Measurements from ENCODE around the gene CGREF1.

Gene CGREF1

DNA sequence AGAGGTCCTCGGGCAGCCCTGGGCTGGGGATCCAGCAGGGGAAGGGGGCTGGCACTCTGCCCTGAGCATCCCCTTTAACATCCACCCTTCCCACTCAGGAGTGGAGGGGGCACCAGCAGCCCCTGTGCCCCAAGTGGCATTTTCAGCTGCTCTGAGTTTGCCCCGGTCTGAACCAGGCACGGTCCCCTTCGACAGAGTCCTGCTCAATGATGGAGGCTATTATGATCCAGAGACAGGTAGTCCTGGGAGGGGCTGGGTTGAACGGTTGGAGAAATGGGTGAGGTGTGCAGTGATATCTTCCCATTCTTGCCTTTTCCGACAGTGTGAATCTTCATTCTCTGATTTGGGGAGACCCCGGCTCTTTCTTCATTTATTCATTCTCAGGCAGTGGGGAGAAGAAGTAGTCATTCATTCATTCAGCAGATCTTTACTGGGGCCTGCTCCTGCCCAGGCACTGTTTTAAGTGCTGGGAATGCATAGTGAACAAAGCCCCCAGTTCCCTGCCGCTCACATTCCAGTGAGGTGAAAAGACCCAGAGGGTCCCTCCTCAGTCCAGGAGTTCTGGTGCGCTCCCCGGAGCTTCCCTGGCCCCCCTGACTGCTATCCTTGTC is 33.8 kb downstream of the CGREF1 start:
- FAIRE-seq = no peak
- DNase-seq (ENCODE audit: insufficient read length, low spot score) = no peak
- TF ChIP-seq SPI1 (IDR thresholded peaks at IDR 0.05; ENCODE audit: low read depth, low read length) (no peak), POU2F2 (IDR thresholded peaks at IDR 0.05; ENCODE audit: low read depth, low read length) (no peak), TAF1 (IDR thresholded peaks at IDR 0.05; ENCODE audit: low read depth, low read length) (no peak), POLR2A (IDR thresholded peaks at IDR 0.05; ENCODE audit: low read depth, low read length) (no peak), PAX5 (IDR thresholded peaks at IDR 0.05; ENCODE audit: insufficient read depth, low read length, severe bottlenecking) (no peak), POLR2AphosphoS5 (IDR thresholded peaks at IDR 0.05; ENCODE audit: low read depth, low read length) (no peak)

DNA sequence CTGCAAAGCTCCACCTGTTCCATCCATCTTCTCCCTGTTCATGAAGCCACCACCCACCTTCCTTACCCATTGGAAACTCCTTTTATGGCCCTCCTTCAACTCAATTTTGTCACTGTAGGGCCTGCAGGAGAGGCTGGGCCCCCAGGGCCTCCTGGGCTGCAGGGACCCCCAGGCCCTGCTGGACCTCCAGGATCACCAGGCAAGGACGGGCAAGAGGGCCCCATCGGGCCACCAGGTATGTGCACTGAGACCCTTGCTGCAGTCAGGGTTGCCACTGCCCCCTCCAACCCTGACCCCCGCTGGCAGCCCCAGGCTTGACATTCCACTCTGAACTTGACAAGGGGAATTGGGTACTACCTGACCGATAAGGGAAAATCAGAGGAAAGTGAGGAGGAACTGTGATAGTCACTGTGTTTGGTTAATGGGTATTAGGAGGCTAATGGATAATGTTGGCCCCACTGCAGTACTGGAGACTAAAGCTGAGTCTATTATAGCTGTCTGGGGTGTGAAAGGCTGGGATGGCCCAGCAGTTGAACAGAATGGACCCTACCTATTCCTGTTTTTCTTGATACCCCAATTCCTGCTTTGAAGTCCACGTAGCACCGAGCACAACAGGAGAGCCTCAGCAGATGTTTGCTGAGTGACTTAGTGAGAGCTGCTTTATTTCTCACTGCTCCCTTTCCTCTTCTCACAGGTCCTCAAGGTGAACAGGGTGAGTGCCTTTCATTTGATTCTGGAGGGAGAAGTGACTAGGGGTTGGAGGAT is 34.4 kb downstream of the CGREF1 start:
- TF ChIP-seq PAX5 (IDR thresholded peaks at IDR 0.05; ENCODE audit: insufficient read depth, low read length, severe bottlenecking) = no peak
- TF ChIP-seq POLR2AphosphoS5 (IDR thresholded peaks at IDR 0.05; ENCODE audit: low read depth, low read length) = no peak
- TF ChIP-seq POU2F2 (IDR thresholded peaks at IDR 0.05; ENCODE audit: low read depth, low read length) = no peak
- TF ChIP-seq TAF1 (IDR thresholded peaks at IDR 0.05; ENCODE audit: low read depth, low read length) = no peak
- no peak for TF ChIP-seq POLR2A (IDR thresholded peaks at IDR 0.05; ENCODE audit: low read depth, low read length)
- TF ChIP-seq SPI1 (IDR thresholded peaks at IDR 0.05; ENCODE audit: low read depth, low read length) = no peak
- DNase-seq (ENCODE audit: insufficient read length, low spot score) (no peak), FAIRE-seq (no peak)

DNA sequence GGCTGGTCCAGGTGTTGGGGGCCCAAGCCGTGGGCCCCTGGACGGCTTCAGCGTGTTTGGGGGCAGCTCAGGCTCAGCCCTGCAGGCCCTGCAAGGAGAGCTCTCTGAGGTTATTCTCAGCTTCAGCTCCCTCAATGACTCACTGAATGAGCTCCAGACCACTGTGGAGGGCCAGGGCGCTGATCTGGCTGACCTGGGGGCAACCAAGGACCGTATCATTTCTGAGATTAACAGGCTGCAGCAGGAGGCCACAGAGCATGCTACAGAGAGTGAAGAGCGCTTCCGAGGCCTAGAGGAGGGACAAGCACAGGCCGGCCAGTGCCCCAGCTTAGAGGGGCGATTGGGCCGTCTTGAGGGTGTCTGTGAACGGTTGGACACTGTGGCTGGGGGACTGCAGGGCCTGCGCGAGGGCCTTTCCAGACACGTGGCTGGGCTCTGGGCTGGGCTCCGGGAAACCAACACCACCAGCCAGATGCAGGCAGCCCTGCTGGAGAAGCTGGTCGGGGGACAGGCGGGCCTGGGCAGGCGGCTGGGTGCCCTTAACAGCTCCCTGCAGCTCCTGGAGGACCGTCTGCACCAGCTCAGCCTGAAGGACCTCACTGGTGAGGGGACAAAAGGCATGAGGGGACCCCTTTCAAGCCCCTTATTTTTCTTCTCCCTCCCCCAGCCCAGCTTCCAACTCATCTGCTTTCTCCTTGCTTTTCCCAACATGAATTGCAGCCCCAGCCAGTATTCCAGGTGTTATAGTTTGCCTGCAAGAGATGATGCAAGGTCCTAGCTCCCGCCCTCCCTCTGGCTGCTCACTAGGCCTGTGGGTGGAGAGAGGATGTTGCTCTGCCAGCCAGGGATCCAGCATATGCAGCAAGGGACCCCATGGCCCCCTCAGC is 35.3 kb downstream of the CGREF1 start:
- no peak for DNase-seq (ENCODE audit: insufficient read length, low spot score)
- FAIRE-seq = no peak

DNA sequence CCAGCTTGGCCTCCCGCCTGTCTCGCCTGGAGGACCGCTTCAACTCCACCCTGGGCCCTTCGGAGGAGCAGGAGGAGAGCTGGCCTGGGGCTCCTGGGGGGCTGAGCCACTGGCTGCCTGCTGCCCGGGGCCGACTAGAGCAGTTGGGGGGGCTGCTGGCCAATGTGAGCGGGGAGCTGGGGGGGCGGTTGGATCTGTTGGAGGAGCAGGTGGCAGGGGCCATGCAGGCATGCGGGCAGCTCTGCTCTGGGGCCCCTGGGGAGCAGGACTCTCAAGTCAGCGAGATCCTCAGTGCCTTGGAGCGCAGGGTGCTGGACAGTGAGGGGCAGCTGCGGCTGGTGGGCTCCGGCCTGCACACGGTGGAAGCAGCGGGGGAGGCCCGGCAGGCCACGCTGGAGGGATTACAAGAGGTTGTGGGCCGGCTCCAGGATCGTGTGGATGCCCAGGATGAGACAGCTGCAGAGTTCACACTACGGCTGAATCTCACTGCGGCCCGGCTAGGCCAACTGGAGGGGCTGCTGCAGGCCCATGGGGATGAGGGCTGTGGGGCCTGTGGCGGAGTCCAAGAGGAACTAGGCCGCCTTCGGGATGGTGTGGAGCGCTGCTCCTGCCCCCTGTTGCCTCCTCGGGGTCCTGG is 36.0 kb downstream of the CGREF1 start:
- FAIRE-seq = no peak
- no peak for DNase-seq (ENCODE audit: insufficient read length, low spot score)
- no peak for TF ChIP-seq TAF1 (IDR thresholded peaks at IDR 0.05; ENCODE audit: low read depth, low read length)
- no peak for TF ChIP-seq POLR2A (IDR thresholded peaks at IDR 0.05; ENCODE audit: low read depth, low read length)

More for the DNA sequence above, 35.3 kb downstream of the CGREF1 start:
- no peak for TF ChIP-seq TAF1 (IDR thresholded peaks at IDR 0.05; ENCODE audit: low read depth, low read length)
- TF ChIP-seq POLR2A (IDR thresholded peaks at IDR 0.05; ENCODE audit: low read depth, low read length) = no peak
- no peak for TF ChIP-seq POU2F2 (IDR thresholded peaks at IDR 0.05; ENCODE audit: low read depth, low read length)
- TF ChIP-seq SPI1 (IDR thresholded peaks at IDR 0.05; ENCODE audit: low read depth, low read length) = no peak
- TF ChIP-seq PAX5 (IDR thresholded peaks at IDR 0.05; ENCODE audit: insufficient read depth, low read length, severe bottlenecking) = no peak
- no peak for TF ChIP-seq POLR2AphosphoS5 (IDR thresholded peaks at IDR 0.05; ENCODE audit: low read depth, low read length)

DNA sequence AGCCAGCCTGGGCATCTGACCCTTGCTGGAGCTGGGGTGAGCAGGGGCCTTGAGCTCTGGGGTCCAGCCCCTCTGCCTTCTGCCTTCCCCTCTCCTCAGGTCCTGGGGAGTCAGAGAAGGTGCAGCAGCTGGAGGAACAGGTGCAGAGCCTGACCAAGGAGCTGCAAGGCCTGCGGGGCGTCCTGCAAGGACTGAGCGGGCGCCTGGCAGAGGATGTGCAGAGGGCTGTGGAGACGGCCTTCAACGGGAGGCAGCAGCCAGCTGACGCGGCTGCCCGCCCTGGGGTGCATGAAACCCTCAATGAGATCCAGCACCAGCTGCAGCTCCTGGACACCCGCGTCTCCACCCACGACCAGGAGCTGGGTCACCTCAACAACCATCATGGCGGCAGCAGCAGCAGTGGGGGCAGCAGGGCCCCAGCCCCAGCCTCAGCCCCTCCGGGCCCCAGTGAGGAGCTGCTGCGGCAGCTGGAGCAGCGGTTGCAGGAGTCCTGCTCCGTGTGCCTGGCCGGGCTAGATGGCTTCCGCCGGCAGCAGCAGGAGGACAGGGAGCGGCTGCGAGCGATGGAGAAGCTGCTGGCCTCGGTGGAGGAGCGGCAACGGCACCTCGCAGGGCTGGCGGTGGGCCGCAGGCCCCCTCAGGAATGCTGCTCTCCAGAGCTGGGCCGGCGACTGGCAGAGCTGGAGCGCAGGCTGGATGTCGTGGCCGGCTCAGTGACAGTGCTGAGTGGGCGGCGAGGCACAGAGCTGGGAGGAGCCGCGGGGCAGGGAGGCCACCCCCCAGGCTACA is 36.8 kb downstream of the CGREF1 start:
- FAIRE-seq (no peak), DNase-seq (ENCODE audit: insufficient read length, low spot score) (no peak)
- no peak for TF ChIP-seq POLR2AphosphoS5 (IDR thresholded peaks at IDR 0.05; ENCODE audit: low read depth, low read length)
- TF ChIP-seq POLR2A (IDR thresholded peaks at IDR 0.05; ENCODE audit: low read depth, low read length) = no peak
- TF ChIP-seq POU2F2 (IDR thresholded peaks at IDR 0.05; ENCODE audit: low read depth, low read length) = no peak
- no peak for TF ChIP-seq SPI1 (IDR thresholded peaks at IDR 0.05; ENCODE audit: low read depth, low read length)
- no peak for TF ChIP-seq PAX5 (IDR thresholded peaks at IDR 0.05; ENCODE audit: insufficient read depth, low read length, severe bottlenecking)
- no peak for TF ChIP-seq TAF1 (IDR thresholded peaks at IDR 0.05; ENCODE audit: low read depth, low read length)

DNA sequence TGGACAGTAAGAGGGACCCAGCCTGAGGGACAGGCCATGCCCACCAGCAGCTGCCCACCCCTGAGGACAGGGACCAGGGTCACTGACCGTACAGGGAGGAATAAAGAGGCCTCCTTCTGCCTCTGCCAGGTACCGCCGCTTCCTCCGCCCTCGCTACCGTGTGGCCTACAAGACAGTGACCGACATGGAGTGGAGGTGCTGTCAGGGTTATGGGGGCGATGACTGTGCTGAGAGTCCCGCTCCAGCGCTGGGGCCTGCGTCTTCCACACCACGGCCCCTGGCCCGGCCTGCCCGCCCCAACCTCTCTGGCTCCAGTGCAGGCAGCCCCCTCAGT is 38.4 kb downstream of the CGREF1 start:
- FAIRE-seq = no peak
- TF ChIP-seq POLR2AphosphoS5 (IDR thresholded peaks at IDR 0.05; ENCODE audit: low read depth, low read length) (no peak), TAF1 (IDR thresholded peaks at IDR 0.05; ENCODE audit: low read depth, low read length) (no peak), POU2F2 (IDR thresholded peaks at IDR 0.05; ENCODE audit: low read depth, low read length) (no peak), PAX5 (IDR thresholded peaks at IDR 0.05; ENCODE audit: insufficient read depth, low read length, severe bottlenecking) (no peak), POLR2A (IDR thresholded peaks at IDR 0.05; ENCODE audit: low read depth, low read length) (no peak), SPI1 (IDR thresholded peaks at IDR 0.05; ENCODE audit: low read depth, low read length) (no peak)
- DNase-seq (ENCODE audit: insufficient read length, low spot score) = no peak

DNA sequence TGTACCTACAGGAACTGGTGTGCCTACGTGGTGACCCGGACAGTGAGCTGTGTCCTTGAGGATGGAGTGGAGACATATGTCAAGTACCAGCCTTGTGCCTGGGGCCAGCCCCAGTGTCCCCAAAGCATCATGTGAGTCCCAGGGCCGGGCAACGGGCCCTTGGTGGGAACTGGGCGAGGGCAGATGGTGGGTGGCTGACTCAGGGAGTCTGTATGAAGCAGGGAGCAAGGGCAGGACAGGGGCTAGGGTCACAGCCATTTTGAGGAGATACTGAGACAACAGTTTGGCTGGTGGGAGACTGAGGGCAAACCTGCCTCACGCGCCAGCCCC is 38.8 kb downstream of the CGREF1 start:
- DNase-seq (ENCODE audit: insufficient read length, low spot score) = no peak
- TF ChIP-seq POLR2AphosphoS5 (IDR thresholded peaks at IDR 0.05; ENCODE audit: low read depth, low read length) (no peak), POU2F2 (IDR thresholded peaks at IDR 0.05; ENCODE audit: low read depth, low read length) (no peak), SPI1 (IDR thresholded peaks at IDR 0.05; ENCODE audit: low read depth, low read length) (no peak), PAX5 (IDR thresholded peaks at IDR 0.05; ENCODE audit: insufficient read depth, low read length, severe bottlenecking) (no peak), TAF1 (IDR thresholded peaks at IDR 0.05; ENCODE audit: low read depth, low read length) (no peak), POLR2A (IDR thresholded peaks at IDR 0.05; ENCODE audit: low read depth, low read length) (no peak)
- no peak for FAIRE-seq

DNA sequence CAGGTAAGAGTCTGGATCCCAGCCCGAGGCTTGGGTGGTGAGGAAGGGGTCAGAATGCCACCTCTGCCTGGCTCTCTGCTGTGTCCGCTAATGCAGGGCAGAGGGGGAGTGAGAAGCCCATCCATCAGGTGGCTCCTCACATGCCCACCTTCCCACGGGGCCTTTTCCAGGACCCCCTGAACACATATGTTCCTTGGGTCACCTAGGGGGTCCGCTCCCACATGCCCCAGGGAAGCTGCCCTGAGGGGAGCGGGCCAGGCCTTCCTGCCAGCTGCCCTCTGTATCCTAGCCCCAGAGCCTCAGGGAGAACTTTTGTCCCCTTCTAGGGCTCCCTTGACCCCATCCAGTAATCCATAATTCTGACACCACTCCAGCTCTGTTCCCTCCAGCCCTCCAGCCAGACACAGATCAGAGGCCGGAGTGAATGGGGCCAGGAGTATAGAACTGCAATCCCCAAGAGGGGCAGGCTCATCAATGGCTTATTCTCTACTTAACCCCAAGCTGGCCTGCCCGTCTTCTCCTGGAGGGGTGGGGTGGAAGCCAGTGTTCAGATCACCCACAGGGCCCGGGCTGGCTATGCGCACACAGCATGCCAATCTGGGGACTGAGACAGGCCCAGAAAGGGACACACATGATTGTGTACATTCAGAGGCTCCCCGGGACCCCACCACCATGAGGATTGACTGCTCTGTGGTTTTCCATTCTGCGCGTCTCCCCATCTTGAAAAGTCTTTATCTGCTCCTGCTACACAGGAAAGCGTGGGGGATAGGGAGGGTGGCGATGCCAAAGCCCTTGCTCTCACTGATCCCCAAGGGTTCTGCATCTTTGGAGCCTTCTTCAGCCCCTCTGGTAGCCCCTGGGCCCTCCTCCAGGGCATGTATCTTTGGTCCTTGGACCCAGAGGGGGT is 39.4 kb downstream of the CGREF1 start:
- TF ChIP-seq TAF1 (IDR thresholded peaks at IDR 0.05; ENCODE audit: low read depth, low read length) = no peak
- no peak for TF ChIP-seq POLR2AphosphoS5 (IDR thresholded peaks at IDR 0.05; ENCODE audit: low read depth, low read length)
- no peak for TF ChIP-seq SPI1 (IDR thresholded peaks at IDR 0.05; ENCODE audit: low read depth, low read length)
- TF ChIP-seq PAX5 (IDR thresholded peaks at IDR 0.05; ENCODE audit: insufficient read depth, low read length, severe bottlenecking) = no peak
- no peak for TF ChIP-seq POLR2A (IDR thresholded peaks at IDR 0.05; ENCODE audit: low read depth, low read length)
- no peak for TF ChIP-seq POU2F2 (IDR thresholded peaks at IDR 0.05; ENCODE audit: low read depth, low read length)
- DNase-seq (ENCODE audit: insufficient read length, low spot score) (no peak), FAIRE-seq (no peak)

Measured in GM12891 (cell line).